Measurements from ENCODE around the gene STK33.

- TF ChIP-seq POLR2AphosphoS5 (IDR thresholded peaks at IDR 0.05; ENCODE audit: insufficient read depth, low read depth, low read length) (no peak), POLR2A (IDR thresholded peaks at IDR 0.05; ENCODE audit: low read depth, low read length) (no peak), FOS (IDR thresholded peaks at IDR 0.05; ENCODE audit: borderline replicate concordance, insufficient read depth, low read length) (no peak), MYC (IDR thresholded peaks at IDR 0.05; ENCODE audit: low read depth, low read length) (no peak)
- TF ChIP-seq, protein P1, sequence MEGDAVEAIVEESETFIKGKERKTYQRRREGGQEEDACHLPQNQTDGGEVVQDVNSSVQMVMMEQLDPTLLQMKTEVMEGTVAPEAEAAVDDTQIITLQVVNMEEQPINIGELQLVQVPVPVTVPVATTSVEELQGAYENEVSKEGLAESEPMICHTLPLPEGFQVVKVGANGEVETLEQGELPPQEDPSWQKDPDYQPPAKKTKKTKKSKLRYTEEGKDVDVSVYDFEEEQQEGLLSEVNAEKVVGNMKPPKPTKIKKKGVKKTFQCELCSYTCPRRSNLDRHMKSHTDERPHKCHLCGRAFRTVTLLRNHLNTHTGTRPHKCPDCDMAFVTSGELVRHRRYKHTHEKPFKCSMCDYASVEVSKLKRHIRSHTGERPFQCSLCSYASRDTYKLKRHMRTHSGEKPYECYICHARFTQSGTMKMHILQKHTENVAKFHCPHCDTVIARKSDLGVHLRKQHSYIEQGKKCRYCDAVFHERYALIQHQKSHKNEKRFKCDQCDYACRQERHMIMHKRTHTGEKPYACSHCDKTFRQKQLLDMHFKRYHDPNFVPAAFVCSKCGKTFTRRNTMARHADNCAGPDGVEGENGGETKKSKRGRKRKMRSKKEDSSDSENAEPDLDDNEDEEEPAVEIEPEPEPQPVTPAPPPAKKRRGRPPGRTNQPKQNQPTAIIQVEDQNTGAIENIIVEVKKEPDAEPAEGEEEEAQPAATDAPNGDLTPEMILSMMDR (IDR thresholded peaks at IDR 0.05; ENCODE audit: extremely low read depth in 1 of 2, insufficient read depth in 1 of 2, low read depth in 1 of 2, low read length in 2 of 2) = no peak
Measured at GRCh38 chr11:8363921-8364320, 230.1 kb downstream of the STK33 start.
